Gastroesophageal sphincter (tissue), 4 donors: ENCODE measurements around the gene PCBP3. TPM values are rescaled to one million over a fixed set of nuclear protein-coding genes. Genes with fewer than 3 reads are reported as not detected.

ENCODE experiments used
- ATAC-seq: fragments of 150-250 bp; one replicate; pipeline ENCODE4 v1.9.1; 2016; ENCODE audit warnings: mild to moderate bottlenecking, moderate library complexity
- H3K27ac ChIP-seq, 4 donors: fragments of 200-600 bp; sonication (generic) in 3 of 4; 1 replicate in 3 of 4; 2 replicates in 1 of 4; pipeline ENCODE4 v1.5.1; 2016 to 2019
- H3K27me3 ChIP-seq: fragments of 200-600 bp; sonication (generic); one replicate; pipeline ENCODE4 v1.5.1; 2019
- H3K36me3 ChIP-seq, 2 donors: fragments of 200-600 bp; sonication (generic); one replicate each; pipeline ENCODE4 v1.5.1; 2019; ENCODE audit warnings: control low read depth in 1 of 2
- H3K4me1 ChIP-seq, 3 donors: fragments of 200-600 bp; sonication (generic); 1 replicate in 2 of 3; 2 replicates in 1 of 3; pipeline ENCODE4 v1.5.1; 2016 to 2019; ENCODE audit warnings: control low read depth in 2 of 3
- H3K4me3 ChIP-seq, 2 donors: fragments of 200-600 bp; sonication (generic); one replicate each; pipeline ENCODE4 v1.5.1; 2019; ENCODE audit warnings: mild to moderate bottlenecking in 1 of 2, moderate library complexity in 1 of 2
- H3K9me3 ChIP-seq, 3 donors: fragments of 200-600 bp; sonication (generic); one replicate each; pipeline ENCODE4 v1.5.1; 2017 to 2019; ENCODE audit warnings: control low read depth in 2 of 3
- EP300 ChIP-seq: sonication (generic); formaldehyde crosslinking; IDR thresholded peaks from one replicate; pipeline ENCODE4 v1.6.1; 2017; ENCODE audit warnings: antibody characterized with exemption, mild to moderate bottlenecking
- POLR2A ChIP-seq, 2 donors: fragments of 450-650 bp; IDR thresholded peaks; one replicate each; pipeline ENCODE4 v1.6.1; 2017; ENCODE audit warnings: antibody characterized with exemption in 2 of 2, mild to moderate bottlenecking in 2 of 2, moderate library complexity in 1 of 2
- POLR2AphosphoS5 ChIP-seq: sonication (generic); formaldehyde crosslinking; IDR thresholded peaks from one replicate; pipeline ENCODE4 v1.6.1; 2017; ENCODE audit warnings: antibody characterized with exemption
- WGBS, 2 donors: methylation state at CpG; one replicate each; pipeline ENCODE4 v1.1.5; 2018; ENCODE audit warnings: low coverage in 1 of 2; 5-methylcytosine and 5-hydroxymethylcytosine counted together
- total RNA-seq, 4 donors: library from RNA; depleted of rRNA; stranded (reverse); fragments of >200 nt; gene quantifications; one replicate each; pipeline ENCODE4 v1.1.0, GENCODE V29; 2016
- TF ChIP-seq, protein P1 (sequence below), 4 experiments: fragments of 200-600 bp in 2 of 4; fragments of 450-650 bp in 2 of 4; sonication (generic) in 1 of 4; IDR thresholded peaks; one replicate each; pipeline ENCODE4 v1.5.1; 2017 to 2019; ENCODE audit warnings: antibody characterized with exemption in 4 of 4, mild to moderate bottlenecking in 2 of 4, moderate library complexity in 2 of 4

PCBP3 gene
- total RNA-seq, 4 donors from 2014 or later: 5.1 to 14.8 (median 10.4) TPM

- Histone ChIP-seq H3K36me3 (no peaks in the 10 kb centered on the region), H3K27ac (no peak overlapping the region), H3K9me3 (peaks cover 0 to 13% (median 0%) of the 10 kb centered on the region in 3 donors), H3K4me1 (peaks cover 0 to 18% (median 3%) of the 10 kb centered on the region in 3 donors), H3K27me3 (no peaks in the 10 kb centered on the region), H3K4me3 (no peak overlapping the region)
- WGBS, 2 donors: 82 to 84% methylated on average over 3 to 6 of the region's 12 CpGs
- ATAC-seq: no peak
- TF ChIP-seq, protein P1, sequence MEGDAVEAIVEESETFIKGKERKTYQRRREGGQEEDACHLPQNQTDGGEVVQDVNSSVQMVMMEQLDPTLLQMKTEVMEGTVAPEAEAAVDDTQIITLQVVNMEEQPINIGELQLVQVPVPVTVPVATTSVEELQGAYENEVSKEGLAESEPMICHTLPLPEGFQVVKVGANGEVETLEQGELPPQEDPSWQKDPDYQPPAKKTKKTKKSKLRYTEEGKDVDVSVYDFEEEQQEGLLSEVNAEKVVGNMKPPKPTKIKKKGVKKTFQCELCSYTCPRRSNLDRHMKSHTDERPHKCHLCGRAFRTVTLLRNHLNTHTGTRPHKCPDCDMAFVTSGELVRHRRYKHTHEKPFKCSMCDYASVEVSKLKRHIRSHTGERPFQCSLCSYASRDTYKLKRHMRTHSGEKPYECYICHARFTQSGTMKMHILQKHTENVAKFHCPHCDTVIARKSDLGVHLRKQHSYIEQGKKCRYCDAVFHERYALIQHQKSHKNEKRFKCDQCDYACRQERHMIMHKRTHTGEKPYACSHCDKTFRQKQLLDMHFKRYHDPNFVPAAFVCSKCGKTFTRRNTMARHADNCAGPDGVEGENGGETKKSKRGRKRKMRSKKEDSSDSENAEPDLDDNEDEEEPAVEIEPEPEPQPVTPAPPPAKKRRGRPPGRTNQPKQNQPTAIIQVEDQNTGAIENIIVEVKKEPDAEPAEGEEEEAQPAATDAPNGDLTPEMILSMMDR (IDR thresholded peaks at IDR 0.05): no peak
- TF ChIP-seq EP300 (no peak), POLR2A (IDR thresholded peaks at IDR 0.05) (no peak), POLR2AphosphoS5 (no peak)
These were observed 201.7 kb downstream of the PCBP3 start for GRCh38 chr21:45845063-45845769.

- 0 to 37% methylated on average over 1 to 3 of the region's 3 CpGs for WGBS, 2 donors
- no peaks in the 10 kb centered on the region for H3K36me3 ChIP-seq
- no peak for TF ChIP-seq POLR2AphosphoS5
- no peak for TF ChIP-seq EP300
- TF ChIP-seq, protein P1 (IDR thresholded peaks at IDR 0.05): no peak
- TF ChIP-seq POLR2A (IDR thresholded peaks at IDR 0.05): no peak
- H3K27me3 ChIP-seq: no peaks in the 10 kb centered on the region
- H3K4me1 ChIP-seq: peaks cover 0 to 18% (median 3%) of the 10 kb centered on the region in 3 donors
- no peak for ATAC-seq
- H3K27ac ChIP-seq: no peak overlapping the region
- peaks cover 0 to 9% (median 0%) of the 10 kb centered on the region in 3 donors for H3K9me3 ChIP-seq
- no peak overlapping the region for H3K4me3 ChIP-seq
These were observed 202.2 kb downstream of the PCBP3 start for GRCh38 chr21:45845770-45846090.

GRCh38 chr21:45846373-45847160 is 203.0 kb downstream of the PCBP3 start:
- ATAC-seq: peak; percentile 67
- Histone ChIP-seq H3K36me3 (no peaks in the 10 kb centered on the region), H3K27me3 (no peaks in the 10 kb centered on the region), H3K4me3 (no peak overlapping the region), H3K4me1 (peaks cover 0 to 18% (median 3%) of the 10 kb centered on the region in 3 donors), H3K27ac (no peak overlapping the region), H3K9me3 (peaks cover 0 to under 1% (median 0%) of the 10 kb centered on the region in 3 donors)
- TF ChIP-seq, protein P1 (IDR thresholded peaks at IDR 0.05): no peak
- TF ChIP-seq POLR2A (IDR thresholded peaks at IDR 0.05): no peak
- TF ChIP-seq EP300: no peak
- TF ChIP-seq POLR2AphosphoS5: no peak
- WGBS, 2 donors: 71 to 77% methylated on average over 8 of the region's 8 CpGs

- H3K27me3 ChIP-seq: no peaks in the 10 kb centered on the region
- no peak overlapping the region for H3K27ac ChIP-seq
- no peaks in the 10 kb centered on the region for H3K9me3 ChIP-seq
- ATAC-seq: no peak
- no peak overlapping the region for H3K4me3 ChIP-seq
- 90 to 100% methylated on average over 1 to 6 of the region's 10 CpGs for WGBS, 2 donors
- TF ChIP-seq, protein P1 (IDR thresholded peaks at IDR 0.05): no peak
- TF ChIP-seq POLR2A (IDR thresholded peaks at IDR 0.05): no peak
- TF ChIP-seq EP300: no peak
- no peak for TF ChIP-seq POLR2AphosphoS5
- peaks cover 0 to 4% of the 10 kb centered on the region in 2 donors for H3K36me3 ChIP-seq
- peaks cover 0 to 18% (median 3%) of the 10 kb centered on the region in 3 donors for H3K4me1 ChIP-seq
These were observed 204.3 kb downstream of the PCBP3 start for GRCh38 chr21:45847870-45848269.
